Ovary (tissue), 3 donors: ENCODE data around the gene HCRTR1.

Experiments
- CTCF ChIP-seq, 3 donors: fragments of 450-650 bp in 2 of 3; fragments of 200-600 bp in 1 of 3; IDR thresholded peaks; one replicate each; pipeline versions ENCODE4 v1.5.1 to v1.8.0; 2016 to 2022; ENCODE audit warnings: antibody characterized with exemption in 3 of 3, mild to moderate bottlenecking in 1 of 3
- EP300 ChIP-seq: sonication (generic); formaldehyde crosslinking; IDR thresholded peaks from one replicate; pipeline ENCODE4 v1.6.1; 2017; ENCODE audit warnings: antibody characterized with exemption
- POLR2A ChIP-seq: fragments of 450-650 bp; IDR thresholded peaks from one replicate; pipeline ENCODE4 v1.6.1; 2017; ENCODE audit warnings: antibody characterized with exemption, mild to moderate bottlenecking, moderate library complexity
- donor health status: DM: no; HTN: no; CAD: no.

- no peak for TF ChIP-seq CTCF (IDR thresholded peaks at IDR 0.05)
- TF ChIP-seq POLR2A, result no peak
- TF ChIP-seq EP300, result no peak
These were observed 15.2 kb downstream of the HCRTR1 start for GRCh38 chr1:31632649-31633048.
